HCT116 (cell line): ENCODE results near the gene BCS1L. TPM values are rescaled to one million over a fixed set of nuclear protein-coding genes. Genes with fewer than 3 reads are reported as not detected.
"Not testable (repeated sequence)": the region's sequence is repeated elsewhere in the genome, so short reads cannot be mapped to it uniquely, and the experiment has no call there.

Source experiments
- ATAC-seq: fragments of 200-7000 bp; cut with Tn5 transposase; 2 replicates; pipeline ENCODE4 v1.9.1; 2020; ENCODE audit warnings: mild to moderate bottlenecking, moderate library complexity
- BruUV-seq: library from RNA; stranded (reverse); fragments of 400-500 nt; replicated peaks from 2 replicates; lab custom pipeline; 2021; lab: Mats Ljungman, UMichigan
- CTCF ChIA-PET: fragments of 300-600 bp; sonication (Branson Sonifier 250); formaldehyde crosslinking; loops from one replicate; lab custom pipeline; 2021; ENCODE audit warnings: antibody characterized with exemption; lab: Charles Lee
- POLR2A ChIA-PET: fragments of 300-600, 350-600 bp; sonication (Branson Sonifier 250); formaldehyde crosslinking; loops from one replicate; lab custom pipeline; 2021; ENCODE audit warnings: antibody characterized with exemption; lab: Charles Lee
- RAD21 ChIA-PET, 2 experiments: fragments of 300-600 bp; sonication (Branson Sonifier 250); formaldehyde crosslinking; loops; one replicate each; lab custom pipeline; 2023; ENCODE audit warnings: low total read pairs in 2 of 2; ENCODE audit not compliant: uncharacterized antibody in 2 of 2, unreplicated experiment in 2 of 2, low non-redundant PET in 1 of 2; lab: Charles Lee
- DNase-seq: peaks from one replicate; pipeline ENCODE4 v3.0.0-alpha.2; 2010; ENCODE audit warnings: low read depth, low spot score
- H2AFZ ChIP-seq: fragments of 200-600 bp; shearing (Covaris generic), sonication (generic); 2 replicates; pipeline ENCODE4 v1.6.1; 2017; ENCODE audit warnings: low read depth, mixed run types, mixed read lengths, antibody characterized with exemption, low read length; ENCODE audit not compliant: poor library complexity, severe bottlenecking
- H3K27ac ChIP-seq: 2 replicates; pipeline ENCODE4 v1.5.1; 2012; ENCODE audit warnings: low read depth, low read length
- H3K27me3 ChIP-seq: fragments of 200-600 bp; sonication (generic); 2 replicates; pipeline ENCODE4 v1.6.1; 2016; ENCODE audit warnings: mixed run types, low read length, mixed read lengths; ENCODE audit not compliant: insufficient read depth
- H3K36me3 ChIP-seq, 2 experiments: fragments of 200-500 bp in 1 of 2; fragments of 200-600 bp in 1 of 2; sonication (Bioruptor generic) in 1 of 2; sonication (generic) in 1 of 2; 2 replicates each; pipeline versions ENCODE4 v1.5.1 to v1.6.1; 2014 to 2016; ENCODE audit warnings: low read length in 2 of 2, inconsistent platforms in 1 of 2, mixed read lengths in 1 of 2, mixed run types in 1 of 2; ENCODE audit not compliant: insufficient read depth in 2 of 2, control insufficient read depth in 1 of 2
- H3K4me1 ChIP-seq, 2 experiments: fragments of 200-600 bp in 1 of 2; sonication (generic) in 1 of 2; 2 replicates each; pipeline versions ENCODE4 v1.5.1 to v1.6.1; 2012 to 2017; ENCODE audit warnings: low read length in 2 of 2, inconsistent platforms in 1 of 2, mild to moderate bottlenecking in 1 of 2, mixed read lengths in 1 of 2, mixed run types in 1 of 2, moderate library complexity in 1 of 2; ENCODE audit not compliant: insufficient read depth in 2 of 2, control insufficient read depth in 1 of 2
- H3K4me2 ChIP-seq: fragments of 200-600 bp; sonication (generic); 2 replicates; pipeline ENCODE4 v1.6.1; 2017; ENCODE audit warnings: mixed run types, low read length, mixed read lengths
- H3K4me3 ChIP-seq, 2 experiments: fragments of 200-600 bp in 1 of 2; sonication (generic) in 1 of 2; replicated peaks in 1 of 2; 2 replicates each; pipeline ENCODE4 v1.5.1; 2011 to 2016; ENCODE audit warnings: low read length in 2 of 2, control low read depth in 1 of 2, low read depth in 1 of 2, mild to moderate bottlenecking in 1 of 2, mixed read lengths in 1 of 2, mixed run types in 1 of 2
- H3K79me2 ChIP-seq: fragments of 200-600 bp; sonication (generic); 2 replicates; pipeline ENCODE4 v1.6.1; 2017; ENCODE audit warnings: mild to moderate bottlenecking, mixed run types, low read length, moderate library complexity, mixed read lengths; ENCODE audit not compliant: insufficient read depth
- H3K9ac ChIP-seq: fragments of 200-600 bp; sonication (generic); 2 replicates; pipeline ENCODE4 v1.6.1; 2016; ENCODE audit warnings: low read length, mixed read lengths
- H3K9me2 ChIP-seq: fragments of 200-600 bp; sonication (generic), shearing (Covaris generic); 2 replicates; pipeline ENCODE4 v1.6.1; 2017; ENCODE audit warnings: mixed run types, mild to moderate bottlenecking, moderate library complexity; ENCODE audit not compliant: insufficient read depth
- H3K9me3 ChIP-seq, 2 experiments: fragments of 200-500 bp in 1 of 2; fragments of 200-600 bp in 1 of 2; sonication (Bioruptor generic) in 1 of 2; sonication (generic) in 1 of 2; 2 replicates each; pipeline ENCODE4 v1.6.1; 2014 to 2017; ENCODE audit warnings: low read length in 2 of 2, mixed read lengths in 2 of 2, inconsistent platforms in 1 of 2, low read depth in 1 of 2, mild to moderate bottlenecking in 1 of 2, mixed run types in 1 of 2, moderate library complexity in 1 of 2; ENCODE audit not compliant: control insufficient read depth in 1 of 2, insufficient read depth in 1 of 2
- H4K20me1 ChIP-seq: fragments of 200-600 bp; sonication (generic), shearing (Covaris generic); 2 replicates; pipeline ENCODE4 v1.6.1; 2017; ENCODE audit warnings: mixed run types, mild to moderate bottlenecking, moderate library complexity; ENCODE audit not compliant: insufficient read depth
- CBX3 ChIP-seq: IDR thresholded peaks from 2 replicates; pipeline ENCODE4 v1.6.1; 2012; ENCODE audit warnings: low read depth
- CTCF ChIP-seq, 3 experiments: fragments of 200-600 bp in 1 of 3; sonication (generic) in 1 of 3; IDR thresholded peaks in 2 of 3; conservative IDR thresholded peaks in 1 of 3; 2 replicates each; pipeline ENCODE4 v1.5.1; 2012 to 2017; ENCODE audit warnings: low read depth in 2 of 3, low read length in 2 of 3, antibody characterized with exemption in 1 of 3, borderline replicate concordance in 1 of 3, control low read depth in 1 of 3, mild to moderate bottlenecking in 1 of 3, mixed read lengths in 1 of 3, mixed run types in 1 of 3, moderate library complexity in 1 of 3; ENCODE audit not compliant: insufficient read depth in 1 of 3
- MAX ChIP-seq: IDR thresholded peaks from 2 replicates; pipeline ENCODE4 v1.6.1; 2012
- RAD21 ChIP-seq: IDR thresholded peaks from 2 replicates; pipeline ENCODE4 v1.6.1; 2012; ENCODE audit warnings: low read depth, mild to moderate bottlenecking
- SP1 ChIP-seq: IDR thresholded peaks from 2 replicates; pipeline ENCODE4 v1.6.1; 2012; ENCODE audit warnings: low read depth
- YY1 ChIP-seq: IDR thresholded peaks from 2 replicates; pipeline ENCODE4 v1.6.1; 2011; ENCODE audit warnings: low read length, low read depth, moderate library complexity, mild to moderate bottlenecking; ENCODE audit not compliant: insufficient replicate concordance; ENCODE audit errors: extremely low read depth
- intact Hi-C: fragments of 100-400 bp; cut with micrococcal nuclease; formaldehyde crosslinking; loops from 2 replicates; pipeline ENCODE4 v1.10.0; 2022
- total RNA-seq: library from RNA; stranded (reverse); gene quantifications from one replicate; pipeline ENCODE4 v1.2.1, GENCODE V29; 2021; ENCODE audit not compliant: unreplicated experiment

The BCS1L gene
- total RNA-seq, 1 experiment from 2014 or later = 57.4 TPM

- intact Hi-C loops = loop anchor here (1.0 kb wide), 2 partner anchors 28 to 160 kb away; partner anchors contain the start of genes BCS1L and ZNF142
- RAD21 ChIA-PET = interaction anchor here (0.8 to 1.2 kb wide), 2 partner anchors 29 kb away, joined by 3 to 7 read pairs; partner anchors contain the start of genes BCS1L (in 1 of the 2) and ZNF142 (in 1 of the 2)
- not testable (repeated sequence) for H3K9me3 ChIP-seq, H3K9me2 ChIP-seq, H3K4me3 ChIP-seq, BruUV-seq
- peak; percentile 81 for TF ChIP-seq RAD21
- peak; percentile 46; the same call in 1 of the 2 replicates for TF ChIP-seq MAX
- TF ChIP-seq YY1 = peak; percentile 30
- peak; percentile 84 to 94 (median 90) for TF ChIP-seq CTCF (IDR thresholded peaks at IDR 0.05 in 2 of 3, conservative IDR thresholded peaks at IDR 0.05 in 1 of 3; ENCODE audit: borderline replicate concordance in 1 of 3, insufficient read depth in 1 of 3, low read depth in 2 of 3, low read length in 2 of 3)
- TF ChIP-seq SP1 = 0 out of 2 replicates have a peak, but pooled peaks have one; percentile 25
- peak; percentile 21; the same call in 1 of the 2 replicates for TF ChIP-seq CBX3
- TF ChIP-seq, all 23 proteins: peak for 6; not testable (repeated sequence) for 17
- not testable (repeated sequence) for H3K27me3 ChIP-seq, H4K20me1 ChIP-seq, H3K9ac ChIP-seq, H3K27ac ChIP-seq, H3K79me2 ChIP-seq, H3K4me1 ChIP-seq, H2AFZ ChIP-seq, H3K4me2 ChIP-seq, H3K36me3 ChIP-seq
- ChIA-PET CTCF (interaction anchor here (0.8 to 2.3 kb wide), 15 partner anchors 9 to 902 kb away, joined by 3 to 41 read pairs (median 6); partner anchors contain the start of genes AAMP, BCS1L, PNKD and RNF25), POLR2A (interaction anchor here (1.0 kb wide), 1 partner anchor 160 kb away, joined by 3 read pairs; no protein-coding TSS in a partner anchor)
- DNase-seq (peak; percentile 73), ATAC-seq (peak; percentile 100)
Measured at GRCh38 chr2:218687400-218688060, 28.0 kb downstream of the BCS1L start.
